ENCODE measurements around the gene PGAM2.

The PGAM2 gene

DNA sequence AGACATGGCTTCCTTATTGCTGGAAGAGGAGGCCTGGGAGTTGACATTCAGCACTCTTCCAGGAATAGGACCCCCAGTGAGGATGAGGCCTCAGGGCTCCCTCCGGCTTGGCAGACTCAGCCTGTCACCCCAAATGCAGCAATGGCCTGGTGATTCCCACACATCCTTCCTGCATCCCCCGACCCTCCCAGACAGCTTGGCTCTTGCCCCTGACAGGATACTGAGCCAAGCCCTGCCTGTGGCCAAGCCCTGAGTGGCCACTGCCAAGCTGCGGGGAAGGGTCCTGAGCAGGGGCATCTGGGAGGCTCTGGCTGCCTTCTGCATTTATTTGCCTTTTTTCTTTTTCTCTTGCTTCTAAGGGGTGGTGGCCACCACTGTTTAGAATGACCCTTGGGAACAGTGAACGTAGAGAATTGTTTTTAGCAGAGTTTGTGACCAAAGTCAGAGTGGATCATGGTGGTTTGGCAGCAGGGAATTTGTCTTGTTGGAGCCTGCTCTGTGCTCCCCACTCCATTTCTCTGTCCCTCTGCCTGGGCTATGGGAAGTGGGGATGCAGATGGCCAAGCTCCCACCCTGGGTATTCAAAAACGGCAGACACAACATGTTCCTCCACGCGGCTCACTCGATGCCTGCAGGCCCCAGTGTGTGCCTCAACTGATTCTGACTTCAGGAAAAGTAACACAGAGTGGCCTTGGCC, 4.3 kb downstream of the PGAM2 start:
- Mint-ChIP-seq H3K36me3 (ENCODE audit: low read depth) (peaks cover 51% of the 10 kb centered on the region), H3K27ac (no peak overlapping the region), H3K9me3 (no peaks in the 10 kb centered on the region), H3K4me1 (ENCODE audit: low read depth) (peaks cover under 1% of the 10 kb centered on the region), H3K4me3 (no peak overlapping the region), H3K27me3 (ENCODE audit: low read depth) (no peaks in the 10 kb centered on the region)
- no peak for DNase-seq (ENCODE audit: low spot score)

DNA sequence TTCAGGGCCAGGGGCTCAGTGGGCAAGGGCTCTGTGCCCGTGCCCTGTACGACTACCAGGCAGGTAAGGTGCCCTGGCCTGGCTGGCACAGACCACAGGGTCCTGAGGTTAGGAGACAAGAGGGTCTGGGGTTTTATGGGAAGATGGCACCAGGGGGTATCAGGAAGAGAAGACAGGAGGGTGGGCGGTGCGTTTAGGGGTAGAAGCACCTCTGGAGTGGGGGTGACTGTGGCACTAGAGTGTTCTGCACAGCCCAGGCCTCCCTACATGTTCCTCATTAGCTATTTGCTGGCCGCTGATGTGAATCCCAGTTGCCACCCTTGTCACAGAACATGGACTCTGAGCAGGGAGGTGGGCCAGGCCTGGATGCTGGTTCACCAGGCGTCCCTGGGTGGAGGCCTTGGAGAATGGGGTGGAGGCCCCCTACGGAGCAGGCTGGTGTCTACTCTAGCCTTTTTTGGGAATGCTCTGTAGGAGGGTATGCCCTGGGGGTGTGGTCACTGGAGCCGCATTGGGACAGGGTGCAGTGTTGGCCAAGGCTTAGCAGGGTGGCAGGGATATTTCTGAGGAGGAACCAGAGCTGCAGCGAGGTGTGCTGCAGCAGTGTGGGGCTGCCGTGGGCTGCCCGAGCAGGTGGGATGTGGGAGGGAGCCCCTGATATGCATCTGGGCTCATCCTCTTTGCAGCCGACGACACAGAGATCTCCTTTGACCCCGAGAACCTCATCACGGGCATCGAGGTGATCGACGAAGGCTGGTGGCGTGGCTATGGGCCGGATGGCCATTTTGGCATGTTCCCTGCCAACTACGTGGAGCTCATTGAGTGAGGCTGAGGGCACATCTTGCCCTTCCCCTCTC, 5.0 kb downstream of the PGAM2 start:
- H3K4me1 Mint-ChIP-seq (ENCODE audit: low read depth): no peaks in the 10 kb centered on the region
- no peak for DNase-seq (ENCODE audit: low spot score)
- H3K4me3 Mint-ChIP-seq: no peak overlapping the region
- no peak overlapping the region for H3K27ac Mint-ChIP-seq
- peaks cover 54% of the 10 kb centered on the region for H3K36me3 Mint-ChIP-seq (ENCODE audit: low read depth)
- no peaks in the 10 kb centered on the region for H3K9me3 Mint-ChIP-seq
- H3K27me3 Mint-ChIP-seq (ENCODE audit: low read depth): no peaks in the 10 kb centered on the region

GRCh38 chr7:44059219-44060090, 5.9 kb downstream of the PGAM2 start:
- no peaks in the 10 kb centered on the region for H3K9me3 Mint-ChIP-seq
- H3K4me1 Mint-ChIP-seq (ENCODE audit: low read depth): peaks cover 3% of the 10 kb centered on the region
- peaks cover 59% of the 10 kb centered on the region for H3K36me3 Mint-ChIP-seq (ENCODE audit: low read depth)
- no peaks in the 10 kb centered on the region for H3K27me3 Mint-ChIP-seq (ENCODE audit: low read depth)
- no peak overlapping the region for H3K27ac Mint-ChIP-seq
- no peak for DNase-seq (ENCODE audit: low spot score)
- H3K4me3 Mint-ChIP-seq: no peak overlapping the region

GRCh38 chr7:44058759-44059218, 6.6 kb downstream of the PGAM2 start:
- no peak for DNase-seq (ENCODE audit: low spot score)
- Mint-ChIP-seq H3K4me1 (ENCODE audit: low read depth) (peaks cover 3% of the 10 kb centered on the region), H3K27me3 (ENCODE audit: low read depth) (no peaks in the 10 kb centered on the region), H3K9me3 (no peaks in the 10 kb centered on the region), H3K27ac (no peak overlapping the region), H3K4me3 (no peak overlapping the region), H3K36me3 (ENCODE audit: low read depth) (peaks cover 58% of the 10 kb centered on the region)

DNA sequence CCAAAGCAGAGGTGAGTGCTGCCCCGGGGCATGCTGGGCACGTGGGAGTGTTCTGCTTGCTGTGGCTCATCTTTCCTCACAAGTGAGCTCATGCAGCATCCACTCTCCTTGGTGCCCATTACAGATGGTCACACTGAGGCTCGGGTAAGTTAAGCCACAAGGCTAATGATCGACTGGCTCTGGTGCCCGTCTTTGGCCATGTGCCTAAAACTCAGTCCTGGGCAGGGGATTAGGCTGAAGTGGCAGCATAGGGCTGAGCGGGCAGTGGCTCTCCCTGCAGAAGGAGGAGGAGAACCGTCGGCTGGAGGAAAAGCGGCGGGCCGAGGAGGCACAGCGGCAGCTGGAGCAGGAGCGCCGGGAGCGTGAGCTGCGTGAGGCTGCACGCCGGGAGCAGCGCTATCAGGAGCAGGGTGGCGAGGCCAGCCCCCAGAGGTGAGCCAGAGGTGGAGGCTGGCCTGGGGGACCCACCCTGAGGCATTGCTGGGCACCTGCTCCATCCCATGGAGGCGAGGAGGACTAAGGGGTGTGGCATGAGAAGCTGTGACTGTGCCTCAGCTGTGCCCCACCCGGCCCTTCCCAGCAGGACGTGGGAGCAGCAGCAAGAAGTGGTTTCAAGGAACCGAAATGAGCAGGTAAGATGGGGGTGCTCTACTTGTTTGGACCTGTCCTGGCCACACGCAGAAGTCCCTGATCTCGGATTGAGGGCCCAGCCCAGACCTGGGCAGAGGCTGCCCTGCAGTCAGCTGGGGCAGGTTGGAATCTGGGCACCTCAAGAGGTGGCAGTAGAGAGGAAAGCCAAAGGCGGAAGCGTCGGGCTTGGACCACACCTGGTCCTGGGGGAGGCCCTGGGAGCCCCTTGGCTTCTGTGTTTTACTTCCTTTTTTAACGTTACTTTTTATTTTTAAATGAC, 7.3 kb downstream of the PGAM2 start:
- peaks cover 3% of the 10 kb centered on the region for H3K4me1 Mint-ChIP-seq (ENCODE audit: low read depth)
- peaks cover 56% of the 10 kb centered on the region for H3K36me3 Mint-ChIP-seq (ENCODE audit: low read depth)
- no peak overlapping the region for H3K4me3 Mint-ChIP-seq
- H3K27me3 Mint-ChIP-seq (ENCODE audit: low read depth): no peaks in the 10 kb centered on the region
- DNase-seq (ENCODE audit: low spot score): no peak
- no peak overlapping the region for H3K27ac Mint-ChIP-seq
- no peaks in the 10 kb centered on the region for H3K9me3 Mint-ChIP-seq

DNA sequence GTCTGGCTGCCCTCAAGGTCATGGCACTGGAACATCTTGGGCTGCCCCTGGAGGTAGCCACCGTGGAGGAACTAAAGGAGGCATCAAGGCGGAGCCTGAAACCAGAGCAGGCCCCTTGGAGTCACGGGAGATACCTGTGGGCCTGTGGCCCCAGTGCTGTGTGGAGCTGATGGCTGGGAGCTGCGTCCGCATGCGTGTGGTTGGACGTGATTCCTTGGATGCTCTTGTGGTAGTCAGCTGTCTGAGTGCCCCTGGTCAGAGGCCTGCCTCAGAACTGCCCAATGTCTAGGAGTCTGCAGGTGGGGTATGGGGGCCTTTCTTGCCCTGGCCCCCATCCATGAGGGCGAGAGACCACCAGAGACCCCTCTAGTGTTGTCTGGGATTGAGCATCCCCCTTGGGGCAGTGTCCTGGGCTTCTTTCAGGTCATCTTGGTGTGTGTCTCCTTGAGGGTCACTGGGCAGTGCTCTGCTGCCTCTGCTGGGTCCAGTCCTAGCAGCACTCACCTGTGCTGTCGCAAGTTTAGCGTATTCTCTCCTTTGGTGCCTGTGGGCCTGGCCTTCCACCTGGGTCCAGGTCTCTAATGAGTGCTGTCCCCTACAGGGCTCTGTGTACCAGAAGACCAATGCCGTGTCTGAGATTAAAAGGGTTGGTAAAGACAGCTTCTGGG, 8.1 kb downstream of the PGAM2 start:
- Mint-ChIP-seq H3K27me3 (ENCODE audit: low read depth) (no peaks in the 10 kb centered on the region), H3K4me3 (no peak overlapping the region), H3K27ac (no peak overlapping the region), H3K4me1 (ENCODE audit: low read depth) (peaks cover 3% of the 10 kb centered on the region), H3K9me3 (no peaks in the 10 kb centered on the region), H3K36me3 (ENCODE audit: low read depth) (peaks cover 58% of the 10 kb centered on the region)
- DNase-seq (ENCODE audit: low spot score): no peak

- Mint-ChIP-seq H3K36me3 (ENCODE audit: low read depth) (peaks cover 59% of the 10 kb centered on the region), H3K27me3 (ENCODE audit: low read depth) (no peaks in the 10 kb centered on the region), H3K4me3 (no peak overlapping the region), H3K4me1 (ENCODE audit: low read depth) (peaks cover 4% of the 10 kb centered on the region), H3K9me3 (no peaks in the 10 kb centered on the region), H3K27ac (no peak overlapping the region)
- DNase-seq (ENCODE audit: low spot score): no peak
These were observed 8.7 kb downstream of the PGAM2 start for GRCh38 chr7:44056681-44057080.

DNA sequence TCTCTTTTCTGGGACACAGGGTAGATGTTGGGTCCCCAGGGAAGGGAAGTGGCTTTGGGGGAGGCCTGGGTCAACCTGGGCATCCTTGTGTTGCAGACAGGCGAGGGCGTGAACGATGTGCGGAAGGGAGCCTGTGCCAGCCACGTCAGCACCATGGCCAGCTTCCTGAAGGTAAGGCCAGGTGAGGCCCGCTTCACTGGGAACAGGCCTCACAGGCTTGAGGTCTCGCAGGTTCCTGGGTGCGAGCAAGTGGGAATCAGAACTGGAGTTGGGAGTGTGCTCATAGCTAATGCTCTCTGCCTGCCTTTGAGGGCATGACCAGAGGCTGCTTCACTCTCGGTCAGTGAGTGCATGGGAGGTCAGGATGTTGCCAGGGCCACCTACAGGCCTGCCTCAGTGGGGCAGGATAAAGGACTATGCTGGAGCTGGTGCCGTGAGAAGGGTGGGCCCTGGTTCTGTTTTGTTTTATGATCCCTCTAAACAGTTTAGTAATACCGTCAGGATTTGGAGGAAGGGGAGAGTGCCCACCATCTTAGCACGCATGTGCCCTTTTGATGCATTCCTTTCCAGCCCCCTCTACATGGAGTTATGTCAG, 12.5 kb downstream of the PGAM2 start:
- Mint-ChIP-seq H3K27me3 (ENCODE audit: low read depth) (no peaks in the 10 kb centered on the region), H3K36me3 (ENCODE audit: low read depth) (peaks cover 50% of the 10 kb centered on the region), H3K4me3 (no peak overlapping the region), H3K9me3 (no peaks in the 10 kb centered on the region), H3K4me1 (ENCODE audit: low read depth) (peaks cover 11% of the 10 kb centered on the region), H3K27ac (no peak overlapping the region)
- no peak for DNase-seq (ENCODE audit: low spot score)

DNA sequence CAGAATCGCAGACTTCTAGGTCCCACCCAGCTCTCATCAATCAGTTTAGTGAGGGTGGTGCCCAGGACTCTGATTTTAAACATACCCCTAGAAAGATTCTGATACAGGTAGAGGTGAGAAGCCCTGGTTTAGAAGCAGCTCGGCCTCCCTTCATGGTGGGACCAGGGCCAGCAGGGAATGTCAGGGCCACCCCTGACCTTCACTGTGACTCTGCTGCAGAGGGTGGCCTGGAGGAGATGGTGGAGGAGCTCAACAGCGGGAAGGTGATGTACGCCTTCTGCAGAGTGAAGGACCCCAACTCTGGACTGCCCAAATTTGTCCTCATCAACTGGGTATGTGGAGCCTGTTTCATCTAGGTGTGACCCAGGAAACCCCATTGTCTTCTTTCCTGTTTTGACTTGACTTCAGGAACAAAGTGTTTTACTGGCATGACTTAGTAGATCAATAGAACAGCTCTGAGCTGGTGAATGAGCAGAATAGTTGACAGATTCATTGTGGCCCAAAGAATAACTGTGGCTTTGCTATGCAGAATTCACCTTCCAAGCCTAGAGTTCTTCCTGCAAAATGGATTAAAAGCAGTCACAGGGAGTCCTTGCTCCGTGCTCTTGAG, 13.7 kb downstream of the PGAM2 start:
- H3K36me3 Mint-ChIP-seq (ENCODE audit: low read depth): peaks cover 45% of the 10 kb centered on the region
- no peaks in the 10 kb centered on the region for H3K9me3 Mint-ChIP-seq

DNA sequence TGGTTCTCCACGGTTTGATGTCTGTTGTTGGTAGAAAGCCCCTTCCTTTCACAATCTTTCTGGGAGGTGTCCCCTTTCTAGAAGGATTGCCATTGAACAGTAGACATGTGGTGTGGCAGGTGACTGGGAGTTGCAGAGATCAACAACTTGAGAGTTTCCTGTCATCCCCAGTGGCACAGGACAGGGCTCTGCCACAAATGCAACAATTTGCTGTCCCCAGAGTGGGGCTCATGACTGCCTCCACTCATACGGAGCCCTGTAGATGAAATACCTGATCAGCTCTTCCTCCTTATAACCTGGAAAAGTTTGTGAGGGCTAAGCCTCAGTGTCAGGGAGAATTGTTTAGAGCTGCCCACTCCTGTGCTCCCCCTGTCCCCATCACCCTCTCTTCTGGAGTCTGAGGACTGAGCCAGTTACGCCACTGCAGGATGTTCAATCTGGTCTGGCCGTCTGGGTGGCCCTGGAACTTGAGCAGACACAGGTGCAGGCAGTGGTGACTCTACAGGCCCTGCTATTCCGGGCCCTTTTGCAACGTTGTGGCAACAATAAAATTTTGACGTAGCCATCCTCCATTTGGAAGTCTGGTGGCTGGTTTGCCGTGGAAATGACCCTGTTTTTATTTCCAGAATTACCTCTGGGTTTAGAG, 14.3 kb downstream of the PGAM2 start:
- Mint-ChIP-seq H3K4me3 (no peak overlapping the region), H3K27me3 (ENCODE audit: low read depth) (no peaks in the 10 kb centered on the region), H3K36me3 (ENCODE audit: low read depth) (peaks cover 47% of the 10 kb centered on the region), H3K9me3 (no peaks in the 10 kb centered on the region), H3K4me1 (ENCODE audit: low read depth) (peaks cover 27% of the 10 kb centered on the region), H3K27ac (no peak overlapping the region)
- no peak for DNase-seq (ENCODE audit: low spot score)

More for the DNA sequence above, 13.7 kb downstream of the PGAM2 start:
- no peak for DNase-seq (ENCODE audit: low spot score)
- no peaks in the 10 kb centered on the region for H3K27me3 Mint-ChIP-seq (ENCODE audit: low read depth)
- H3K27ac Mint-ChIP-seq: no peak overlapping the region
- no peak overlapping the region for H3K4me3 Mint-ChIP-seq
- H3K4me1 Mint-ChIP-seq (ENCODE audit: low read depth): peaks cover 20% of the 10 kb centered on the region

GRCh38 chr7:44050121-44050914, 15.0 kb downstream of the PGAM2 start:
- no peak for DNase-seq (ENCODE audit: low spot score)
- Mint-ChIP-seq H3K4me3 (no peak overlapping the region), H3K27me3 (ENCODE audit: low read depth) (no peaks in the 10 kb centered on the region), H3K9me3 (no peaks in the 10 kb centered on the region), H3K27ac (no peak overlapping the region), H3K4me1 (ENCODE audit: low read depth) (peaks cover 34% of the 10 kb centered on the region), H3K36me3 (ENCODE audit: low read depth) (peaks cover 52% of the 10 kb centered on the region)

Measured in T-helper 2 cell treated with Interferon-gamma antibody and Interleukin-4, amounts not matched to agents 5 μg/mL and 100 μg/mL, for 36 hours (primary cell).